ENCODE measurements around the gene ZEB2.

Gene ZEB2

GRCh38 chr2:144496092-144496976 is 23.6 kb downstream of the ZEB2 start:
- no peak for DNase-seq (ENCODE audit: low read depth, low spot score)

GRCh38 chr2:144495227-144496091 is 24.5 kb downstream of the ZEB2 start:
- DNase-seq (ENCODE audit: low read depth, low spot score), result no peak

GRCh38 chr2:144493027-144493809 is 26.7 kb downstream of the ZEB2 start:
- no peak for DNase-seq (ENCODE audit: low read depth, low spot score)

- no peak for DNase-seq (ENCODE audit: low read depth, low spot score)
Observed at GRCh38 chr2:144490857-144491256, 29.1 kb downstream of the ZEB2 start.

- DNase-seq (ENCODE audit: low read depth, low spot score), result no peak
Observed at GRCh38 chr2:144490017-144490416, 29.9 kb downstream of the ZEB2 start.

- no peak for DNase-seq (ENCODE audit: low read depth, low spot score)
Observed at GRCh38 chr2:144489315-144489916, 30.5 kb downstream of the ZEB2 start.

- no peak for DNase-seq (ENCODE audit: low read depth, low spot score)
Observed at GRCh38 chr2:144484201-144484948, 35.5 kb downstream of the ZEB2 start.

- DNase-seq (ENCODE audit: low read depth, low spot score), result no peak
Observed at GRCh38 chr2:144481666-144482065, 38.3 kb downstream of the ZEB2 start.

- no peak for DNase-seq (ENCODE audit: low read depth, low spot score)
Observed at GRCh38 chr2:144481109-144481508, 38.8 kb downstream of the ZEB2 start.

GRCh38 chr2:144480285-144480684 is 39.6 kb downstream of the ZEB2 start:
- no peak for DNase-seq (ENCODE audit: low read depth, low spot score)

- no peak for DNase-seq (ENCODE audit: low read depth, low spot score)
Observed at GRCh38 chr2:144479659-144480058, 40.3 kb downstream of the ZEB2 start.

GRCh38 chr2:144479138-144479537 is 40.8 kb downstream of the ZEB2 start:
- no peak for DNase-seq (ENCODE audit: low read depth, low spot score)

GRCh38 chr2:144477957-144478311 is 42.0 kb downstream of the ZEB2 start:
- no peak for DNase-seq (ENCODE audit: low read depth, low spot score)

- DNase-seq (ENCODE audit: low read depth, low spot score), result no peak
Observed at GRCh38 chr2:144477281-144477956, 42.5 kb downstream of the ZEB2 start.

- no peak for DNase-seq (ENCODE audit: low read depth, low spot score)
Observed at GRCh38 chr2:144476682-144477081, 43.2 kb downstream of the ZEB2 start.

- no peak for DNase-seq (ENCODE audit: low read depth, low spot score)
Observed at GRCh38 chr2:144475569-144476275, 44.2 kb downstream of the ZEB2 start.

GRCh38 chr2:144475044-144475443 is 44.9 kb downstream of the ZEB2 start:
- DNase-seq (ENCODE audit: low read depth, low spot score), result no peak

GRCh38 chr2:144474017-144474416 is 45.9 kb downstream of the ZEB2 start:
- DNase-seq (ENCODE audit: low read depth, low spot score), result no peak

GRCh38 chr2:144472911-144473310 is 47.0 kb downstream of the ZEB2 start:
- DNase-seq (ENCODE audit: low read depth, low spot score), result no peak

GRCh38 chr2:144472046-144472412 is 47.9 kb downstream of the ZEB2 start:
- no peak for DNase-seq (ENCODE audit: low read depth, low spot score)

All from activated CD4-positive, CD25-positive, alpha-beta regulatory T cell treated with anti-CD3 and anti-CD28 coated beads, Interleukin-2, amount 50 U/mL, for 16 hours (primary cell).